Activated naive CD8-positive, alpha-beta T cell treated with anti-CD3 and anti-CD28 coated beads, Interleukin-2, amount 10 ng/mL, durations not matched to agents 7 days and 5 days (primary cell): Measurements from ENCODE around the gene KCNQ4. TPM values are rescaled to one million over a fixed set of nuclear protein-coding genes. Genes with fewer than 3 reads are reported as not detected.

Source experiments
- ATAC-seq: fragments of 150-1000 bp; cut with Tn5 transposase; one replicate; pipeline ENCODE4 v1.10.0; 2021; ENCODE audit warnings: low read depth, moderate library complexity
- POLR2A ChIA-PET: fragments of 350-600 bp; sonication (Branson Sonifier 250); formaldehyde crosslinking; loops from one replicate; lab custom pipeline; 2021; ENCODE audit warnings: antibody characterized with exemption; lab: Charles Lee
- DNase-seq: peaks from one replicate; pipeline ENCODE4 v3.0.0; 2021
- H3K27ac Mint-ChIP-seq: one replicate; pipeline ENCODE4 v1.8.0; 2022; ENCODE audit warnings: mild to moderate bottlenecking, mixed read lengths
- H3K27me3 Mint-ChIP-seq: one replicate; pipeline ENCODE4 v1.8.0; 2022; ENCODE audit warnings: mild to moderate bottlenecking, moderate library complexity, mixed read lengths
- H3K36me3 Mint-ChIP-seq: one replicate; pipeline ENCODE4 v1.8.0; 2021; ENCODE audit warnings: mild to moderate bottlenecking, mixed read lengths
- H3K4me1 Mint-ChIP-seq: one replicate; pipeline ENCODE4 v1.8.0; 2021; ENCODE audit warnings: mixed read lengths
- H3K4me3 Mint-ChIP-seq: one replicate; pipeline ENCODE4 v1.8.0; 2022; ENCODE audit warnings: mild to moderate bottlenecking, moderate library complexity, mixed read lengths
- H3K9me3 Mint-ChIP-seq: one replicate; pipeline ENCODE4 v1.8.0; 2021; ENCODE audit warnings: mixed read lengths
- total RNA-seq, 2 experiments: library from RNA; stranded (reverse); gene quantifications; one replicate each; pipeline ENCODE4 v1.2.3, GENCODE V29; 2021

Gene KCNQ4
- total RNA-seq, 2 experiments from 2014 or later: 1.2 to 1.5 TPM

GRCh38 chr1:40862008-40862863, 78.6 kb downstream of the KCNQ4 start, which contains the start of gene CITED4:
Gene CITED4, minus strand, starts transcription at chr1:40862363. Its CDS starts 236 bp downstream, at chr1:40862127.
- H3K27me3 Mint-ChIP-seq: peaks cover 29% of the 10 kb centered on the region
- ATAC-seq: peak; percentile 90

GRCh38 chr1:40868051-40868723, 84.6 kb downstream of the KCNQ4 start:
- peaks cover 2% of the 10 kb centered on the region for H3K9me3 Mint-ChIP-seq
- no peaks in the 10 kb centered on the region for H3K27me3 Mint-ChIP-seq
- H3K36me3 Mint-ChIP-seq: peaks cover 5% of the 10 kb centered on the region
- no peak overlapping the region for H3K27ac Mint-ChIP-seq
- H3K4me3 Mint-ChIP-seq: peak overlapping the region; percentile 2
- POLR2A ChIA-PET: interaction anchor here (0.7 to 1.7 kb wide), 3 partner anchors 8 to 1404 kb away, joined by 3 to 4 read pairs (median 4); no protein-coding TSS in a partner anchor
- peaks cover 21% of the 10 kb centered on the region for H3K4me1 Mint-ChIP-seq
- ATAC-seq: peak; percentile 78
- DNase-seq: no peak

More at GRCh38 chr1:40862008-40862863, 78.6 kb downstream of the KCNQ4 start, which contains the start of gene CITED4:
- Mint-ChIP-seq H3K9me3 (no peaks in the 10 kb centered on the region), H3K27ac (peak within 1 kb of the TSS; percentile 97), H3K4me3 (peak within 1 kb of the TSS; percentile 85), H3K4me1 (peaks cover 19% of the 10 kb centered on the region), H3K36me3 (no peaks in the 10 kb centered on the region)
- POLR2A ChIA-PET: interaction anchor here (0.5 to 3.1 kb wide), 23 partner anchors 9 to 1796 kb away, joined by 3 to 43 read pairs (median 4); partner anchors contain the start of genes CTPS1, NFYC and PPIH
- peak; percentile 98 for DNase-seq

GRCh38 chr1:40870135-40870728, 86.6 kb downstream of the KCNQ4 start:
- Mint-ChIP-seq H3K36me3 (peaks cover 6% of the 10 kb centered on the region), H3K27ac (no peak overlapping the region), H3K27me3 (peaks cover 3% of the 10 kb centered on the region), H3K9me3 (peaks cover 2% of the 10 kb centered on the region), H3K4me1 (peaks cover 27% of the 10 kb centered on the region), H3K4me3 (no peak overlapping the region)
- no peak for DNase-seq
- no peak for ATAC-seq
- POLR2A ChIA-PET: no interaction called here

GRCh38 chr1:40872276-40872675, 88.7 kb downstream of the KCNQ4 start:
- H3K36me3 Mint-ChIP-seq: peaks cover 9% of the 10 kb centered on the region
- no peak for ATAC-seq
- H3K27ac Mint-ChIP-seq: no peak overlapping the region
- peaks cover 39% of the 10 kb centered on the region for H3K4me1 Mint-ChIP-seq
- no peak for DNase-seq
- POLR2A ChIA-PET: interaction anchor here (0.7 kb wide), 1 partner anchor 711 kb away, joined by 3 read pairs; no protein-coding TSS in a partner anchor
- peaks cover 5% of the 10 kb centered on the region for H3K9me3 Mint-ChIP-seq
- peaks cover 3% of the 10 kb centered on the region for H3K27me3 Mint-ChIP-seq
- no peak overlapping the region for H3K4me3 Mint-ChIP-seq

- H3K4me1 Mint-ChIP-seq: peaks cover 37% of the 10 kb centered on the region
- no peak for ATAC-seq
- H3K27ac Mint-ChIP-seq: peak overlapping the region; percentile 47
- no peak for DNase-seq
- POLR2A ChIA-PET: interaction anchor here (0.9 to 4.3 kb wide), 2 partner anchors 12 to 13 kb away, joined by 3 to 43 read pairs; partner anchors contain the start of gene CITED4
- H3K9me3 Mint-ChIP-seq: peaks cover 5% of the 10 kb centered on the region
- H3K27me3 Mint-ChIP-seq: peaks cover 7% of the 10 kb centered on the region
- H3K4me3 Mint-ChIP-seq: no peak overlapping the region
- peaks cover 9% of the 10 kb centered on the region for H3K36me3 Mint-ChIP-seq
These were observed 90.4 kb downstream of the KCNQ4 start for GRCh38 chr1:40873863-40874472.

GRCh38 chr1:40876436-40876761, 92.8 kb downstream of the KCNQ4 start:
- H3K4me3 Mint-ChIP-seq: no peak overlapping the region
- H3K4me1 Mint-ChIP-seq: peaks cover 35% of the 10 kb centered on the region
- peaks cover 10% of the 10 kb centered on the region for H3K27me3 Mint-ChIP-seq
- H3K36me3 Mint-ChIP-seq: peaks cover 5% of the 10 kb centered on the region
- peak overlapping the region; percentile 47 for H3K27ac Mint-ChIP-seq
- H3K9me3 Mint-ChIP-seq: peaks cover 3% of the 10 kb centered on the region
- no peak for ATAC-seq
- POLR2A ChIA-PET: interaction anchor here (0.6 to 4.3 kb wide), 4 partner anchors 8 to 104 kb away, joined by 3 to 43 read pairs (median 4); partner anchors contain the start of gene CITED4
- DNase-seq: no peak

- Mint-ChIP-seq H3K4me3 (no peak overlapping the region), H3K4me1 (peaks cover 35% of the 10 kb centered on the region), H3K36me3 (peaks cover 5% of the 10 kb centered on the region), H3K27me3 (peaks cover 13% of the 10 kb centered on the region), H3K9me3 (peaks cover 3% of the 10 kb centered on the region), H3K27ac (peak overlapping the region; percentile 30)
- POLR2A ChIA-PET: interaction anchor here (0.6 to 4.3 kb wide), 2 partner anchors 15 to 230 kb away, joined by 3 to 43 read pairs; partner anchors contain the start of gene CITED4
- ATAC-seq (no peak), DNase-seq (no peak)
These were observed 93.3 kb downstream of the KCNQ4 start for GRCh38 chr1:40876891-40877290.

- Mint-ChIP-seq H3K27ac (peak overlapping the region; percentile 30), H3K4me1 (peaks cover 35% of the 10 kb centered on the region), H3K36me3 (peaks cover 5% of the 10 kb centered on the region), H3K9me3 (peaks cover 3% of the 10 kb centered on the region), H3K4me3 (no peak overlapping the region), H3K27me3 (peaks cover 19% of the 10 kb centered on the region)
- ATAC-seq: no peak
- no peak for DNase-seq
- POLR2A ChIA-PET: interaction anchor here (4.3 kb wide), 1 partner anchor 16 kb away, joined by 43 read pairs; the partner anchor contains the start of gene CITED4
These were observed 94.1 kb downstream of the KCNQ4 start for GRCh38 chr1:40877698-40878097.

GRCh38 chr1:40878906-40879305, 95.3 kb downstream of the KCNQ4 start:
- H3K27ac Mint-ChIP-seq: no peak overlapping the region
- H3K4me3 Mint-ChIP-seq: no peak overlapping the region
- no peak for ATAC-seq
- peaks cover 24% of the 10 kb centered on the region for H3K27me3 Mint-ChIP-seq
- H3K9me3 Mint-ChIP-seq: peaks cover 3% of the 10 kb centered on the region
- H3K36me3 Mint-ChIP-seq: peaks cover 3% of the 10 kb centered on the region
- no peak for DNase-seq
- H3K4me1 Mint-ChIP-seq: peaks cover 29% of the 10 kb centered on the region
- POLR2A ChIA-PET: no interaction called here

GRCh38 chr1:40879482-40880175, 96.0 kb downstream of the KCNQ4 start:
- Mint-ChIP-seq H3K27ac (no peak overlapping the region), H3K36me3 (peaks cover 3% of the 10 kb centered on the region), H3K4me1 (peaks cover 27% of the 10 kb centered on the region), H3K27me3 (peaks cover 28% of the 10 kb centered on the region), H3K9me3 (peaks cover 3% of the 10 kb centered on the region), H3K4me3 (no peak overlapping the region)
- DNase-seq (no peak), ATAC-seq (no peak)
- POLR2A ChIA-PET: interaction anchor here (0.6 kb wide), 1 partner anchor 783 kb away, joined by 3 read pairs; the partner anchor contains the start of gene PPT1

GRCh38 chr1:40880813-40881549, 97.4 kb downstream of the KCNQ4 start:
- no peak for ATAC-seq
- Mint-ChIP-seq H3K4me1 (peaks cover 19% of the 10 kb centered on the region), H3K27me3 (peaks cover 41% of the 10 kb centered on the region), H3K36me3 (no peaks in the 10 kb centered on the region), H3K4me3 (no peak overlapping the region), H3K9me3 (peaks cover 1% of the 10 kb centered on the region), H3K27ac (no peak overlapping the region)
- no peak for DNase-seq
- POLR2A ChIA-PET: no interaction called here
